Nephron (organoid): ENCODE results near the gene SLC4A2.
"Not testable (repeated sequence)": the region's sequence is repeated elsewhere in the genome, so short reads cannot be mapped to it uniquely, and the experiment has no call there.

Experiments used
- H3K27ac Mint-ChIP-seq, 3 experiments: 2 replicates each; pipeline ENCODE4 v1.8.0; 2020; ENCODE audit warnings: mixed read lengths in 3 of 3, mild to moderate bottlenecking in 2 of 3, moderate library complexity in 1 of 3
- H3K27me3 Mint-ChIP-seq: 2 replicates; pipeline ENCODE4 v1.8.0; 2021; ENCODE audit warnings: low read depth, mild to moderate bottlenecking, moderate library complexity, mixed read lengths
- H3K36me3 Mint-ChIP-seq: 2 replicates; pipeline ENCODE4 v1.8.0; 2020; ENCODE audit warnings: low read depth, mixed read lengths
- H3K4me1 Mint-ChIP-seq: 2 replicates; pipeline ENCODE4 v1.8.0; 2020; ENCODE audit warnings: mixed read lengths
- H3K4me3 Mint-ChIP-seq, 3 experiments: 2 replicates each; pipeline ENCODE4 v1.8.0; 2020; ENCODE audit warnings: mild to moderate bottlenecking in 3 of 3, mixed read lengths in 3 of 3, moderate library complexity in 2 of 3
- H3K9me3 Mint-ChIP-seq: 2 replicates; pipeline ENCODE4 v1.8.0; 2020; ENCODE audit warnings: mixed read lengths
- CTCF ChIP-seq, 3 experiments: fragments of 200-600 bp; sonication (generic); IDR thresholded peaks; one replicate each; pipeline ENCODE4 v1.5.0; 2021; ENCODE audit warnings: antibody characterized with exemption in 3 of 3; ENCODE audit not compliant: unreplicated experiment in 3 of 3

Gene SLC4A2

GRCh38 chr7:151025924-151026671, 33.3 kb upstream of the SLC4A2 start:
- no peak for TF ChIP-seq CTCF (IDR thresholded peaks at IDR 0.05; ENCODE audit: unreplicated experiment in 3 of 3)
- H3K9me3 Mint-ChIP-seq: no peaks in the 10 kb centered on the region
- no peak overlapping the region for H3K27ac Mint-ChIP-seq
- H3K27me3 Mint-ChIP-seq: peaks cover 22% of the 10 kb centered on the region
- peaks cover 15% of the 10 kb centered on the region for H3K4me1 Mint-ChIP-seq
- peaks cover 3% of the 10 kb centered on the region for H3K36me3 Mint-ChIP-seq
- H3K4me3 Mint-ChIP-seq: peak overlapping the region; percentile 38 to 58 (median 41)

- H3K9me3 Mint-ChIP-seq, H3K36me3 Mint-ChIP-seq: not testable (repeated sequence)
- peaks cover 15% of the 10 kb centered on the region for H3K27me3 Mint-ChIP-seq
- H3K27ac Mint-ChIP-seq: peak overlapping the region in 1 of 3 experiments; percentile 94
- peak overlapping the region; percentile 93 to 95 (median 94) for H3K4me3 Mint-ChIP-seq
- H3K4me1 Mint-ChIP-seq: peaks cover 15% of the 10 kb centered on the region
These were observed 32.3 kb upstream of the SLC4A2 start for GRCh38 chr7:151026771-151027727.

GRCh38 chr7:151027728-151028130, 31.7 kb upstream of the SLC4A2 start:
- Mint-ChIP-seq H3K27me3 (peaks cover 15% of the 10 kb centered on the region), H3K27ac (peak overlapping the region; percentile 69 to 94 (median 93)), H3K4me3 (peak overlapping the region; percentile 93 to 95 (median 94)), H3K4me1 (peaks cover 15% of the 10 kb centered on the region)
- not testable (repeated sequence) for H3K9me3 Mint-ChIP-seq, H3K36me3 Mint-ChIP-seq

- TF ChIP-seq CTCF (IDR thresholded peaks at IDR 0.05; ENCODE audit: unreplicated experiment in 3 of 3): peak; percentile 35 to 58 (median 40)
- H3K4me3 Mint-ChIP-seq: peak within 1 kb of the TSS; percentile 93 to 95 (median 94)
- peaks cover 15% of the 10 kb centered on the region for H3K4me1 Mint-ChIP-seq
- peaks cover 9% of the 10 kb centered on the region for H3K27me3 Mint-ChIP-seq
- H3K36me3 Mint-ChIP-seq: peaks cover 6% of the 10 kb centered on the region
- peak within 1 kb of the TSS; percentile 69 to 94 (median 93) for H3K27ac Mint-ChIP-seq
- no peaks in the 10 kb centered on the region for H3K9me3 Mint-ChIP-seq
These were observed 31.1 kb upstream of the SLC4A2 start, which contains the start of gene ABCB8 for GRCh38 chr7:151028131-151028947. Gene ABCB8, plus strand, starts transcription at chr7:151028450. Its CDS starts 66 bp downstream, at chr7:151028516.

GRCh38 chr7:151028948-151029501, 30.4 kb upstream of the SLC4A2 start:
- H3K4me3 Mint-ChIP-seq: peak overlapping the region; percentile 93 to 95 (median 94)
- no peaks in the 10 kb centered on the region for H3K9me3 Mint-ChIP-seq
- peaks cover 6% of the 10 kb centered on the region for H3K36me3 Mint-ChIP-seq
- H3K4me1 Mint-ChIP-seq: peaks cover 15% of the 10 kb centered on the region
- H3K27ac Mint-ChIP-seq: peak overlapping the region; percentile 69 to 94 (median 93)
- TF ChIP-seq CTCF (IDR thresholded peaks at IDR 0.05; ENCODE audit: unreplicated experiment in 3 of 3): no peak
- peaks cover 8% of the 10 kb centered on the region for H3K27me3 Mint-ChIP-seq

- peaks cover 15% of the 10 kb centered on the region for H3K4me1 Mint-ChIP-seq
- H3K36me3 Mint-ChIP-seq: peaks cover 6% of the 10 kb centered on the region
- no peak for TF ChIP-seq CTCF (IDR thresholded peaks at IDR 0.05; ENCODE audit: unreplicated experiment in 3 of 3)
- no peaks in the 10 kb centered on the region for H3K9me3 Mint-ChIP-seq
- no peaks in the 10 kb centered on the region for H3K27me3 Mint-ChIP-seq
- no peak overlapping the region for H3K27ac Mint-ChIP-seq
- peak overlapping the region in 1 of 3 experiments; percentile 42 for H3K4me3 Mint-ChIP-seq
These were observed 28.4 kb upstream of the SLC4A2 start for GRCh38 chr7:151031011-151031410.
